Stimulated activated CD4-positive, alpha-beta T cell treated with anti-CD3 and anti-CD28 coated beads, Interleukin-15, amount 100 ng/mL, for 1 hour (primary cell): Measurements from ENCODE around the gene KL.

Source experiments
- DNase-seq, 2 donors: peaks; one replicate each; pipeline ENCODE4 v3.0.0-alpha.2; 2020; ENCODE audit warnings: low read depth in 1 of 2, low spot score in 1 of 2

KL gene

DNA sequence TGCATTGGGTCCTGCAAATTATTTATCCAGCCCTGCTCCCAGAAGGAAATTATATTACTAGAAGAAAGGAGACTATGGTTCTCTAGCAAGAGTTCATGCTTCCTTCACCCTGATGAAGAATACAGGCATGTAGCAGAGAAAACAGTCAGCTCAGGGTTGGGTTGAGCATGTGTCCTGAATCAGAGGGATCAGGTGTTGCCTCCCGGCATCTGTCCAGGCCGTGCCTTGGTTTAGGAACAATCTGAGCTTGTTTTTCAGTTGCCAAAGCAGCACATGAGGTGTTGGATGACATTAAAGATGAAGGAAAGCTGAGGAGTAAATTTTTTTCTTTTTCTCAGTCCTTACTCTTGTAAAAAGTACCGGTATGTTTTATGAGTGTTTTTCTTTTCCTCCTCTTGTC, 62.0 kb downstream of the KL start:
- no peak for DNase-seq

DNA sequence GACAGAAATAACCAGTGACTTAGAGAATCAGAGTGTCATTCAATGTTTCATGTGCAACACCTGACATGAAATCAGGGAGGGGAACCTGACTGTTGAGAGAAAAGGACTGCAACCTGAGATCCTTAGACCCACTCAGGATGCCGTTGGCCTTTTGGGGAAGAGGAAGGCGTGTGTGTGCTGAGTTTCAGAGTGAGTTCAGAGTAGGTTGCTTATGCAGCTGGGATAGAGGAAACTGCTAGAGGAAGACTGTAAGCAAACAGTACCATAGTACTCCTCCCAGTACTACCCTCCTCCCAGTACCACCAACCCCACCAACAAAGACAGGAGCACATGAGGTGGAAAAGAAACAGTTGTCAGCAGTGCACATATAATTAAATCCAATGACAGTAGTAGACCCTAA, 63.7 kb downstream of the KL start:
- DNase-seq: no peak

DNA sequence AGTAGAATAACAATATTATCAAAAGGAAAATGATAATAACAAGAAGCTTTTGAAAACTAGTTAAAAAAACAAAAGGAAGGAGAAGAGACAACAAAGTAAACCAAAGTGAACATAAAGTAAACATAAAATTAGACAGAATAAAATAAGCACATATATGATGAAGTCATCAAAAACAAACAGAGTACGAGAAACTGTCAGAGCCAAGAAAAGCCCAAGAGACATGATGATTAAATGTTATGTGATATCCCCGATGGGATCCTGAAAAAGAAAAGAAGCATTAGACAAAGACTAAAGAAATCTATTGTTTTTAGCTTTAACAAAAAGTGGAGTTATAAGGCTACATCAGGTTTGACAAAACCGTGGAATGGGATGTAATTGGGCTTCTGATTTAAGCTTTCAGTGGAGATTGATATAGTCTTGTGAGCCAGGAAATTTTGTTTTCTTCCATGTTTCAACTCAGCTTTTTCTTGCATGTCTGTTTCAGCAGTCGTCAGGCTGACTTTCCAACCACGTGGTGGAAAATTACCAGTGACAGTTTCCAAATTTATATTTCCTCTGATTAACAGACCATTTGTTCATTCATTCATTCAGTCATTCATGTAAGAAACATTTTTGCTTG, 64.9 kb downstream of the KL start:
- no peak for DNase-seq

GRCh38 chr13:33081666-33082065, 65.4 kb downstream of the KL start:
- DNase-seq: no peak

GRCh38 chr13:33083054-33083453, 66.8 kb downstream of the KL start:
- no peak for DNase-seq

DNA sequence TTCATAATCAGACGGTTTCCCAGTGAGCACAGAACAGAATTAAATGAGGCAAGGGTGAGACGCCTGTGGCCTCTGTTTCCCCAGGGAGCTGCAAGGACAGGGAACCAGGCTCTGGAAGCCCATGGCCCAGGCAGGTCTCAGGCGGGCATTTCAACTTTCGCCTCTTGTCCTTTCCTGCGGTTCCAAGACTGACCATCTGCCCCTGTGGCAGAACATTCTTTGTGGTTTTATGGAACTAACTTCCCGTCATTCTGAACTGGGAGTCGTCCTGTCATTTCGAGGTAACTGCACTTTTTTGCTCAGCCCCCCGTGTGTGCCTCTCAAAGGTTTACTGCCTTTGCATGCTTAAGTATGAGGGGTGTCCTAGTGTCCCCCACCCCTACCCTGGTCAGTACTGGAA, 70.9 kb downstream of the KL start:
- no peak for DNase-seq

- DNase-seq: no peak
Measured at GRCh38 chr13:33087790-33088189, 71.6 kb downstream of the KL start.

DNA sequence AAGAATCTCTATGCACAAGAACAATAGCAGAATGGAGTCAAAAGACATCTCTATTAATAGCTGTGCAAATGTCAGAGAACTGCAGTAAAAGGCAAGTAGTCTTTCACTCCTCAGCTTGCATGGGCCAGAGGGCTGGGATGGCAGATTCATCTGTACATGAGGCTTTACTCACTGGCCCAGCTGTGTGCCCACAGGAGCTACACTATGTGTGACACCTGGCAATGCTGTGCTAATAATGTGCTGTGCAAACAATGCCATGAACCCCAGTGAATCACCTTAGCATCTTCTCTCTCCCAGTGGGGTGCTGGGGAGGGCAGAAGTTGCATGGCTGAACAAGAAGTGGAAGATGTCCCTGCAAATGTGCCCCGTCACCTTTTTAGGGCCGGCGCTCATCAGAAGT, 73.1 kb downstream of the KL start:
- no peak for DNase-seq

GRCh38 chr13:33090755-33091414, 74.7 kb downstream of the KL start:
- no peak for DNase-seq

DNA sequence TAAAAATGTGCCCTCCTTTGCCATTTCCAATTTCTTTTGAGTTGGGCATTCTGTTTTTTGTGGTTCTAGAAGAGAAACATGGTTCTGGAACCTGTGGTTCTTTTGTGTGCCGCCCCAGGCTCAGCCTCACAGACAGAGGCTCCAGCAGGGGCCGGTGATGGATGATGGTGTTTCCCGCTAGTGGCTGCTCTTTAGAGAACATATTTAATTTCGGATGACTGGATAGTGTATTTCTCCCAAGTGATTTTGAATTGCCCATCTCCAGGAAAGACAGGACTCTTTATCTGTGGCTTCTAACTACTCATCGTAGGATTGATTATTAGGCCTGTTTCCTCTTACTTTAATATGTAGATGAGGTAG, 75.2 kb downstream of the KL start:
- no peak for DNase-seq

DNA sequence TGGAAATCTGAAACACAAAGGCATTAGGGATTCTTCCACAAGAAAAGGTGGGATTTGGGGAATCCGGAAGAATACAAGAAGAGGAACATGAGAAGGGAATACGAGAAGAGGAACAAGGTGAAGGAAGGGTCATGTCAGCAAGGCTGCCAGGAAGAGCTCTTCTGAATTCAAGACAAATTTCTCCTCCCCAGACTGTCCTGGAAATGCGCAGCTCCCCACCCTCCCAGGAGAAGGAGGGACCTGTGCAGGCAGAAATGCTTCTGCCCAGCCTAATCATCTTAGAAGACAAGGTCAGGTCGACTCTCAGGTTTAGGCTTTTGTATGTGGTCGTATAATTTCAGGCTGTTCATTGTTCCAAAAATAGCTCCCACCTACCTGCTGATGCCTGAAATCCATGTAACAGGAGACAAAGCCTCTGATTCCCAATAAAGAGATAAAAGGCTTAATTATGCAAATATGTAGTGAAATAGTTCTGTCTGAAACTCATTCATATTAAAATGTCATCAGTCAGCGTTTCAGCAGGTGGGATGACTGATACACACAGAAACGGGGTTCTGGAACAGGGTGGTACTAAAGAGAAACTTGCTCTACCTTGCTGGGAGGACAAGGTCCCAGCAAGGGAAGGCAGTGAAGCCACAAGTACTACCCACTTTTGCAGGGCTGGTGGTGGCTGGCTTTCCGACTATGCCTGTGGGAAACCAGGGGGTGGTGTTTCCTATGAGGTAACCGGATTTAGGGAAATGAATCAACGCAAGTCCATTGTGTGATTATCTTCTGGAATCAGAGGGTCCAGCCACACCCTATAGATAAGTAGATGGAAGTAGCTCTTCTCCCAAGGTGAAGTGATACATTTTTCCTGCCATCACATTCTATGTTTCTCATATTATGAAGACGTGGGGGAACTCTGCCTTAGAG, 76.1 kb downstream of the KL start:
- DNase-seq: no peak

- DNase-seq: no peak
Measured at GRCh38 chr13:33096886-33097605, 80.8 kb downstream of the KL start.

- no peak for DNase-seq
Measured at GRCh38 chr13:33099860-33100259, 83.6 kb downstream of the KL start.

DNA sequence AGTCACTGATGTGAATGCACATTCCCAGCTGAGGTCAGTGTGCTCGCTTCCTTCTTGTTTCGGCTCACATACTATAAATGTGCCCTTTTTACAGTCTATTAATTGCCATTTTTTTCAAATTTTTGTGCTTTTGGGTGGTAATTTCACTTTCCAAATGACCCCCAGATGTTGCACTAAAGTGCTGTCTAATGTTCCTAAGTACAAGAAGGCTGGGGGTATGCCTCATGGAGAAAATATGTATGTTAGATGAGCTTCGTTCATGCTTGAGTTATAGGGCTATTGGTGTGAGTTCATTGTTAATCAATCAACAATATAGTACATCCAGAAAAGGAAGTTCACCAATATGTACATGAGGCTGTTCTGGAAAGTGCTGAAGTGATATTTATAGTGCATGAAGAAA, 84.7 kb downstream of the KL start:
- no peak for DNase-seq

- no peak for DNase-seq
Measured at GRCh38 chr13:33101835-33102234, 85.6 kb downstream of the KL start.

DNA sequence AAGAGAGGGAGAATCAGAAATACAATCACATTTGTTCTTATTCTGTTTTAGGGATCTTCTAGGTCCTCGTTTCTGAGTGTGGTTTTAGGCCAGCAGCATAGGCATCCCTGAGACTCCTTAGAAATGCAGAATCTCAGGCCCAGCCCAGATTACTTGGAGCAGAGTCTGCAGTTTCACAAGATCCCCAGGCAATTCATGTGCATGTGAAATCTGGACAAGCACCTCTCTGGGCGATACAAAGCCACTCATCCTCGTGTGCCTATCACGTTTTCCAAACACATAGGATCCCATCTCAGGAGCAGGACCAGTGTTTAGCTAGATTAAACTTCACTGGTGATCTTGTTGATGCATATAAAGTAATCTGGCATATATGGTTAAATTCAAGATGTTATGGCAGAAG, 87.2 kb downstream of the KL start:
- DNase-seq: no peak

- DNase-seq: no peak
Measured at GRCh38 chr13:33105387-33106005, 89.3 kb downstream of the KL start.

DNA sequence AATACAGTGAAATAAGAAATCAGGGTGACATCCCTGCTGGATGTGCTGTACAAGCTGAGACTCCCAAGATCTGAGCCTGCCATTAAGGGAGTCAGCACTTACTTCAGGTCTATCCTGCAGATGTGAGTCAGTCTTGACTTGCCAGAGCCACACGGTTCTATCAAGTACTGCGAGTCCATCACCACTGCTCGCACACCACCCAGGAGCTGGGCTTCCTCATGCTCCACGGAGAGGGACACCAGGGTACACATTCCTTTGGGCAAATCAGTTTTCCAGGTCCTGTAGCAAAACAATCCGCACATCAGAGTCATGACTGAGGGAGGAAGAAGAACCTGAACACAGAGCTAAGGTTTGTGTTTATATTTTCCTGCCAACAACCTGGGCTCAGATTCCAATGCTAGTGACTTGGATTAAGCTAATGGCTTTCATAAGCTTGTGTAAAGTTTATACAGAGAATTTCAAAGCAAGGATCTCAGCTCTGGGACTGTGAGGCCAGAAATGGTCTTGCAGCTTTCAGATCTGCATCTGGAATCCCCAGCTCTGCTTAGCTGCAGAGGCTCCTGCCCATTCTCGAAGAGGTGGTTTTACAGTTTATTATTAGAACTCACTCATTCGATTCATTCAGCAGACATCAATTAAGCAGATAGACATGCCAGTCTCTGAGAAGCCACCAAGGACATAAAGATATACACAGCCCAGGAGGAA, 90.6 kb downstream of the KL start:
- DNase-seq: no peak

DNA sequence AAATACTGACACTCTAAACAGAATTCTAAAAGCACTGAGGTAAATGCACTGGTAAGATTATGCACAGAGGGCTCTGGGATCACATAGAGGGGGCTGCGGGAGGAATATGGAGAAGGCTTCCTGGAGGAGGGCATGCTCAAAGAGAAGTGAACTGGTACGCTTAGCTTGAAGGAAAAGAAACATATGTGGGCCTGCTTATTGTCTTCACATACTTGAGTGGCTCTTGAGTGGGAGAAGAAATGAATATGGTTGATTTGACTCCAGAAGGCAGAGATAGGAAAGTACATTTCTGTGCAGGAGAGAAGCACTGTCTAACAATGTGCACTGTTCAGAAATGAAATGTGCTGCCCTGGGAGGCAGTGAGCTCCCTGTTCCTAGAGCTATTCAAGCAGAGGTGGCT, 91.1 kb downstream of the KL start:
- no peak for DNase-seq

GRCh38 chr13:33108620-33109019, 92.4 kb downstream of the KL start:
- no peak for DNase-seq

- DNase-seq: no peak
Measured at GRCh38 chr13:33109271-33109697, 93.1 kb downstream of the KL start.
